NB4 (cell line): ENCODE measurements around the gene PIGR.

Experiments
- DNase-seq: peaks from one replicate; pipeline ENCODE4 v3.0.0; 2010; ENCODE audit warnings: low read depth
- H3K4me3 ChIP-seq: one replicate; pipeline ENCODE4 v1.5.1; 2011; ENCODE audit warnings: mild to moderate bottlenecking, low read depth, low read length, moderate library complexity
- CTCF ChIP-seq: IDR thresholded peaks from one replicate; pipeline ENCODE4 v1.5.1; 2012; ENCODE audit warnings: low read depth, low read length
- MAX ChIP-seq: IDR thresholded peaks from 2 replicates; pipeline ENCODE4 v1.6.1; 2011; ENCODE audit warnings: low read depth, low read length
- MYC ChIP-seq: IDR thresholded peaks from 2 replicates; pipeline ENCODE4 v1.6.1; 2011; ENCODE audit warnings: low read depth, low read length
- POLR2A ChIP-seq: IDR thresholded peaks from 2 replicates; pipeline ENCODE4 v1.6.1; 2011; ENCODE audit warnings: mild to moderate bottlenecking; ENCODE audit not compliant: insufficient read length; ENCODE audit errors: extremely low read depth

Gene PIGR

DNA sequence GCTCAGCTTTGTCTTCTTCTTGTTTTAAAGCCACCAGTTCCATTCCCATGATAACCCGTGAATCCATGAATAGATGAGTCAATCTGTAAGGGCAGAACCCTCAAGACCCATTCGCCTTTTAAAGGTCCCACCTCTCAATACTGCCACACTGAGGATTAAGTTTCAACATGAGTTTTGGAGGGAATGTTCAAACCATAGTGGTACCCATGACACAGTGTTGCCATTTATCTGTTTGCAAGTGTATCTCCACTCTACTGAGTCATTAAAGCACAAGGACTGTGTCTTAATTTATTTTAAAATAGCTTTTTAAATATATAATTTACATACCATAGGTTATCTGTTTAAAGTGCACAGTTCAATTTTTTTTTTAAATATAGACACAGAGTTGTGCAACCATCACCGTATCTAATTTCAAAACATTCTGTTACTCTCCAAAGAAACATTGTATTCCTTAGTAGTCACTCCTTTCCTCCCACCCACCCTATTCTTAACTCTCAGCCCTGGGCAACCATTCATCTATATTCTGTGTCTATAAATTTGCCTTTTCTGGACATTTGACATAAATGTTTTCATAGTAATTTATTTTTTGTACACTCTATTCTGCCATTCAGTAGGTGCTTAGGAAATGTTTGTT lies 53.8 kb downstream of the PIGR start:
- no peak for DNase-seq

DNA sequence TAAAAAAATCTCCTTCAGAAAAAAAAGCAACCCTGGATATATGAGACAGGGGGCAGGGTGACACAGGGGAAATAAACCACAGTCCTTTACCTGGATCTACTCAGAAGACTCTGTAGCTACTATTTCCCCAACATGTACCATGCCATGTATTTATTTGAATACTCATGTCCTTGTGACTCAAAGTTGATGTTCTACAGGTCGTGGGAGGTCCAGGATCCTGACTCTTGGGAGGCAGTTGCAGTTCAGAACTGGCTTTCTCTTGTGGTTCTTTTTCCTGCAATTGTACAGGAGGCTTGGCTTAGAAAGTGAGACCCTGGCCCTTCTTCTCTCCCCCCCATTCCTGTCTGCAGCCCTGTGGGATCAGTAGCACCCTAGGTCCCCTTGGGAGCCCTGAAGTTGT lies 54.9 kb downstream of the PIGR start:
- TF ChIP-seq POLR2A (no peak), MYC (no peak), MAX (no peak), CTCF (no peak)
- H3K4me3 ChIP-seq: no peak overlapping the region
- DNase-seq: no peak

More for the DNA sequence above, 53.8 kb downstream of the PIGR start:
- no peak for TF ChIP-seq MYC
- TF ChIP-seq CTCF: no peak
- TF ChIP-seq MAX: no peak
- no peak for TF ChIP-seq POLR2A
- H3K4me3 ChIP-seq: no peak overlapping the region

DNA sequence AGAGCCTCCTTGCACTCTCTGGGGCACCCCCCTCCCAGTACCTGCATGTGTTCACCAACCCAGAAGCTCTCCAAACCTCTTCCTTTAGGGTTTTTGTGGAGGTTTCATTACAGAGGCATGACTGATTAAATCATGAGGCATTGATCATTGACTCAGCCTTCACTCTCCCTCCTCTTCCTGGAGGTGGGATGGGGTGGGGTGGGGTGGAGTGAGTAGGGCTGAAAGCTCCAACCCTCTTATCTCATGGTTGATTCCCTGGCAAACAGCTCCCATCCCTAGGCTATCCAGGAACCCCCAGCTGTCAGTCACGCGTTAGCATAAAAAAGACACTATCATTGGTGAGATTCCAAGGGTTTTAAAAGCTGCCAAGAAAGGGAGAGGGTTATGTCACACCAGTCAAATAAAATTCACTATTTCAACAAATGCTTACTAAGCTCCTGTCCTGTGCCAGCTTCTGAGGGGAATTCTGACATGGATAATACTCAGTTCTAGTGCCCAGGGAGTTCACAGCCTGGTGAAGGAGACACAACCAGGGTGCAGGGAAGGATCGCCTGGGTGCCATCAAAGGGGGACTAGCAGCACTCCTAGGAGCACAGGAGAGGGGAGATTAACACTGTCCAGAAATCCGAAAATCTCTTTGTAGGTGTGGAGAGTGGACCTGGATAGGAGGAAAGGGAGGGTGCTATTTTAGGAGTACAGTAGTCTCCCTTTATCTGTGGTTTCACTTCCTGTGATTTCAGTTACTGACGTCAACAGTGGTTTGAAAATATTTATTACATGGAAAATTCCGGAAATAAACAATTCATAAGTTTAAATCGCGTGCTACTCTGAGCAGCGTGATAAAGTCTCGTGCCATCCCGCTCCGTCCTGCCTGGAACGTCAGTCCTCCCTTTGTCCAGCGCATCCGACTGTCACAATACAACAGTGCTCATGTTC lies 55.9 kb downstream of the PIGR start:
- TF ChIP-seq MAX (no peak), MYC (no peak), POLR2A (no peak), CTCF (no peak)
- DNase-seq: no peak
- H3K4me3 ChIP-seq: no peak overlapping the region

DNA sequence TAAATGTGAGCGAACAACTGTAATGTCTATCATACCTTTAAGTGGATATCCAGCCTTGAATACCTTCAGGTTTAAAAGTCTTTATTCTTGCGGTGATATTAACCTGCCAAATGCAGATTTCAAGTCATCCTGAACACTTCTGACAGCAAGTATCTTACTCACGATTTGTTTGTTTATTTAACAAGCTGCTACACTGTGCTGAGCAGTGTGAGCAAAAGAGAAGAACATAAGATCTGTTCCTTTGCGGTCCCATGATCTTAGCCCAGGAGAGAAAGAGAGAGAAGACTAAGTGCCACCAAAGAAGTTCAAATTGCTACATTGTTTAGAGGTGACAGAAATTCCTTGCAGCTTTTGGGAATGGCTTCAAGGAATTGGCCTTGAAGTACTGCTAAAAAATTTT lies 58.6 kb downstream of the PIGR start:
- no peak for DNase-seq
- no peak for TF ChIP-seq MYC
- TF ChIP-seq POLR2A: no peak
- TF ChIP-seq CTCF: no peak
- TF ChIP-seq MAX: no peak
- no peak overlapping the region for H3K4me3 ChIP-seq

- no peak for TF ChIP-seq CTCF
- TF ChIP-seq MYC: no peak
- no peak for TF ChIP-seq POLR2A
- TF ChIP-seq MAX: no peak
- no peak overlapping the region for H3K4me3 ChIP-seq
- DNase-seq: no peak
Observed at GRCh38 chr1:206886831-206887230, 59.4 kb downstream of the PIGR start.
